GM23338 (cell line): ENCODE measurements around the gene ADI1.

Experiments used
- CREB1 ChIP-seq: fragments of 250-450 bp; sonication (Bioruptor Pico); IDR thresholded peaks from 2 replicates; pipeline ENCODE4 v1.5.0; 2020; ENCODE audit warnings: low read depth, mild to moderate bottlenecking, moderate library complexity
- EZH2 ChIP-seq: fragments of 200-600 bp; sonication (generic); IDR thresholded peaks from one replicate; pipeline ENCODE4 v1.8.0; 2017; ENCODE audit warnings: antibody characterized with exemption, mild to moderate bottlenecking, low read depth; ENCODE audit not compliant: unreplicated experiment
- EZH2phosphoT487 ChIP-seq: fragments of 200-600 bp; sonication (generic); IDR thresholded peaks from one replicate; pipeline ENCODE4 v1.8.1; 2018; ENCODE audit warnings: antibody characterized with exemption; ENCODE audit not compliant: unreplicated experiment
- POLR2AphosphoS5 ChIP-seq: IDR thresholded peaks from 2 replicates; pipeline ENCODE4 v1.6.1; 2016; ENCODE audit warnings: antibody characterized with exemption, low read depth
- STAT1 ChIP-seq: IDR thresholded peaks from one replicate; pipeline ENCODE4 v1.6.1; 2016; ENCODE audit warnings: antibody characterized with exemption; ENCODE audit not compliant: unreplicated experiment
- TF ChIP-seq, protein P1 (sequence below), 2 experiments: fragments of 200-600 bp in 1 of 2; sonication (generic) in 1 of 2; conservative IDR thresholded peaks; 2 replicates each; pipeline versions ENCODE4 v1.5.1 to v1.6.1; 2016 to 2017; ENCODE audit warnings: antibody characterized with exemption in 2 of 2, low read depth in 2 of 2, mild to moderate bottlenecking in 2 of 2, moderate library complexity in 1 of 2
- TF ChIP-seq, protein P2 (sequence below): IDR thresholded peaks from 2 replicates; pipeline ENCODE4 v1.6.1; 2016; ENCODE audit warnings: antibody characterized with exemption
- TF ChIP-seq, protein P3 (sequence below): IDR thresholded peaks from one replicate; pipeline ENCODE4 v1.6.1; 2018; ENCODE audit warnings: antibody characterized with exemption; ENCODE audit not compliant: unreplicated experiment

DNA sequence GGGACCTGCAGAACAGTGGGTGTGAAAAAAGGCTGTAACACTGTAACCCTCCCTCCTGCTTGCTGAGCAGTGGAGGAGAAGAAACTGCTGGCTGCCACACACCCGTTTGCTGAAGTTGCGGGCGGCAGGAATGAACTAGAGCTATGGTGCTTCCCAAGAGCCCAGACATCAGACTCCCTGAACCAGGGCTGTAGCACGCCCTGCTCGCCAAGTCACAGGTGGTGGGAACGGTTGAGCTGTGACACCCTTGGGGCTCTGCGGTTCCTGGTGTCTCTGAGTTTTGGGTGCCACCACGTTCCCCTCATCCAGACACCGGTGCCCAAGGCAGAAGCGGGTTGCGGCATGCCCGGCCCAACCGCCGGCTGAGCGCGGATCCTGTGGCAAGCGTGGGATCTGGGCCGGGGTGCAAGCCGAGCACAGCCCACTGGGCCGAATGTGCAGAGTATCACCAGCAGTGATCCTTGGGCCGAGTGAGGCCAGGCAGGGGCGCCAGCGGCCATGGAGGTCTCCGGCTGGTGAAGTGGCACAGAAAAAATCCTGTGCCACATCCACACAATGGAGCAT lies 15.0 kb upstream of the ADI1 start:
- TF ChIP-seq, protein P1, sequence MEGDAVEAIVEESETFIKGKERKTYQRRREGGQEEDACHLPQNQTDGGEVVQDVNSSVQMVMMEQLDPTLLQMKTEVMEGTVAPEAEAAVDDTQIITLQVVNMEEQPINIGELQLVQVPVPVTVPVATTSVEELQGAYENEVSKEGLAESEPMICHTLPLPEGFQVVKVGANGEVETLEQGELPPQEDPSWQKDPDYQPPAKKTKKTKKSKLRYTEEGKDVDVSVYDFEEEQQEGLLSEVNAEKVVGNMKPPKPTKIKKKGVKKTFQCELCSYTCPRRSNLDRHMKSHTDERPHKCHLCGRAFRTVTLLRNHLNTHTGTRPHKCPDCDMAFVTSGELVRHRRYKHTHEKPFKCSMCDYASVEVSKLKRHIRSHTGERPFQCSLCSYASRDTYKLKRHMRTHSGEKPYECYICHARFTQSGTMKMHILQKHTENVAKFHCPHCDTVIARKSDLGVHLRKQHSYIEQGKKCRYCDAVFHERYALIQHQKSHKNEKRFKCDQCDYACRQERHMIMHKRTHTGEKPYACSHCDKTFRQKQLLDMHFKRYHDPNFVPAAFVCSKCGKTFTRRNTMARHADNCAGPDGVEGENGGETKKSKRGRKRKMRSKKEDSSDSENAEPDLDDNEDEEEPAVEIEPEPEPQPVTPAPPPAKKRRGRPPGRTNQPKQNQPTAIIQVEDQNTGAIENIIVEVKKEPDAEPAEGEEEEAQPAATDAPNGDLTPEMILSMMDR (conservative IDR thresholded peaks at IDR 0.05; ENCODE audit: low read depth in 2 of 2): no peak
- TF ChIP-seq POLR2AphosphoS5 (no peak), EZH2phosphoT487 (no peak), CREB1 (no peak), EZH2 (no peak), STAT1 (no peak)
- TF ChIP-seq, protein P2, sequence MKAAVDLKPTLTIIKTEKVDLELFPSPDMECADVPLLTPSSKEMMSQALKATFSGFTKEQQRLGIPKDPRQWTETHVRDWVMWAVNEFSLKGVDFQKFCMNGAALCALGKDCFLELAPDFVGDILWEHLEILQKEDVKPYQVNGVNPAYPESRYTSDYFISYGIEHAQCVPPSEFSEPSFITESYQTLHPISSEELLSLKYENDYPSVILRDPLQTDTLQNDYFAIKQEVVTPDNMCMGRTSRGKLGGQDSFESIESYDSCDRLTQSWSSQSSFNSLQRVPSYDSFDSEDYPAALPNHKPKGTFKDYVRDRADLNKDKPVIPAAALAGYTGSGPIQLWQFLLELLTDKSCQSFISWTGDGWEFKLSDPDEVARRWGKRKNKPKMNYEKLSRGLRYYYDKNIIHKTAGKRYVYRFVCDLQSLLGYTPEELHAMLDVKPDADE: no peak
- TF ChIP-seq, protein P3, sequence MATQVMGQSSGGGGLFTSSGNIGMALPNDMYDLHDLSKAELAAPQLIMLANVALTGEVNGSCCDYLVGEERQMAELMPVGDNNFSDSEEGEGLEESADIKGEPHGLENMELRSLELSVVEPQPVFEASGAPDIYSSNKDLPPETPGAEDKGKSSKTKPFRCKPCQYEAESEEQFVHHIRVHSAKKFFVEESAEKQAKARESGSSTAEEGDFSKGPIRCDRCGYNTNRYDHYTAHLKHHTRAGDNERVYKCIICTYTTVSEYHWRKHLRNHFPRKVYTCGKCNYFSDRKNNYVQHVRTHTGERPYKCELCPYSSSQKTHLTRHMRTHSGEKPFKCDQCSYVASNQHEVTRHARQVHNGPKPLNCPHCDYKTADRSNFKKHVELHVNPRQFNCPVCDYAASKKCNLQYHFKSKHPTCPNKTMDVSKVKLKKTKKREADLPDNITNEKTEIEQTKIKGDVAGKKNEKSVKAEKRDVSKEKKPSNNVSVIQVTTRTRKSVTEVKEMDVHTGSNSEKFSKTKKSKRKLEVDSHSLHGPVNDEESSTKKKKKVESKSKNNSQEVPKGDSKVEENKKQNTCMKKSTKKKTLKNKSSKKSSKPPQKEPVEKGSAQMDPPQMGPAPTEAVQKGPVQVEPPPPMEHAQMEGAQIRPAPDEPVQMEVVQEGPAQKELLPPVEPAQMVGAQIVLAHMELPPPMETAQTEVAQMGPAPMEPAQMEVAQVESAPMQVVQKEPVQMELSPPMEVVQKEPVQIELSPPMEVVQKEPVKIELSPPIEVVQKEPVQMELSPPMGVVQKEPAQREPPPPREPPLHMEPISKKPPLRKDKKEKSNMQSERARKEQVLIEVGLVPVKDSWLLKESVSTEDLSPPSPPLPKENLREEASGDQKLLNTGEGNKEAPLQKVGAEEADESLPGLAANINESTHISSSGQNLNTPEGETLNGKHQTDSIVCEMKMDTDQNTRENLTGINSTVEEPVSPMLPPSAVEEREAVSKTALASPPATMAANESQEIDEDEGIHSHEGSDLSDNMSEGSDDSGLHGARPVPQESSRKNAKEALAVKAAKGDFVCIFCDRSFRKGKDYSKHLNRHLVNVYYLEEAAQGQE: no peak
